ENCODE results near the gene PRL.

- TF ChIP-seq SP1 (IDR thresholded peaks at IDR 0.05), result no peak
- TF ChIP-seq FOXK2 (IDR thresholded peaks at IDR 0.05), result no peak
- TF ChIP-seq HDGF (IDR thresholded peaks at IDR 0.05; ENCODE audit: borderline replicate concordance), result no peak
- no peak for TF ChIP-seq NFRKB (IDR thresholded peaks at IDR 0.05)
- TF ChIP-seq PKNOX1 (IDR thresholded peaks at IDR 0.05), result no peak
- TF ChIP-seq LEF1 (IDR thresholded peaks at IDR 0.05; ENCODE audit: borderline replicate concordance), result no peak
- no peak for TF ChIP-seq ARNT (IDR thresholded peaks at IDR 0.05)
- no peak for TF ChIP-seq BHLHE40 (IDR thresholded peaks at IDR 0.05; ENCODE audit: borderline replicate concordance)
- no peak for TF ChIP-seq FOXM1 (IDR thresholded peaks at IDR 0.05; ENCODE audit: borderline replicate concordance)
- no peak for TF ChIP-seq ELF4 (IDR thresholded peaks at IDR 0.05)
- no peak for TF ChIP-seq FOXA1 (IDR thresholded peaks at IDR 0.05)
- TF ChIP-seq SUZ12 (IDR thresholded peaks at IDR 0.05), result no peak
These were observed 23.9 kb upstream of the PRL start for GRCh38 chr6:22320750-22321149.
